WTC11 (cell line): ENCODE data around the gene PSMA3.

Experiments
- AFF4 ChIP-seq: sonication (generic); formaldehyde crosslinking; IDR thresholded peaks from 2 replicates; pipeline ENCODE4 v1.8.1; 2023; ENCODE audit warnings: mild to moderate bottlenecking, missing genetic modification reagents, borderline replicate concordance
- ELF4 ChIP-seq: sonication (generic); formaldehyde crosslinking; IDR thresholded peaks from 2 replicates; pipeline ENCODE4 v1.8.1; 2022; ENCODE audit warnings: low read depth, mild to moderate bottlenecking, moderate library complexity, missing genetic modification reagents
- JUN ChIP-seq: sonication (generic); formaldehyde crosslinking; IDR thresholded peaks from 2 replicates; pipeline ENCODE4 v1.8.0; 2023; ENCODE audit warnings: mild to moderate bottlenecking, missing genetic modification reagents
- ZNF121 ChIP-seq: sonication (generic); formaldehyde crosslinking; IDR thresholded peaks from 2 replicates; pipeline ENCODE4 v1.8.0; 2023; ENCODE audit warnings: missing genetic modification reagents
- ZNF416 ChIP-seq: fragments of 250-450 bp; sonication (Bioruptor Pico); IDR thresholded peaks from 2 replicates; pipeline ENCODE4 v1.9.0; 2021; ENCODE audit warnings: mild to moderate bottlenecking, inconsistent platforms
- ZNF423 ChIP-seq: fragments of 250-450 bp; sonication (Bioruptor Pico); IDR thresholded peaks from 2 replicates; pipeline ENCODE4 v2.1.2; 2022; ENCODE audit warnings: mild to moderate bottlenecking, moderate library complexity
- TF ChIP-seq, protein P1 (sequence below): fragments of 200-600 bp; IDR thresholded peaks from 2 replicates; pipeline ENCODE4 v1.8.0; 2022; ENCODE audit warnings: antibody characterized with exemption
- TF ChIP-seq, protein P2 (sequence below): sonication (generic); formaldehyde crosslinking; IDR thresholded peaks from 2 replicates; pipeline ENCODE4 v1.8.0; 2022; ENCODE audit warnings: mild to moderate bottlenecking, missing genetic modification reagents

DNA sequence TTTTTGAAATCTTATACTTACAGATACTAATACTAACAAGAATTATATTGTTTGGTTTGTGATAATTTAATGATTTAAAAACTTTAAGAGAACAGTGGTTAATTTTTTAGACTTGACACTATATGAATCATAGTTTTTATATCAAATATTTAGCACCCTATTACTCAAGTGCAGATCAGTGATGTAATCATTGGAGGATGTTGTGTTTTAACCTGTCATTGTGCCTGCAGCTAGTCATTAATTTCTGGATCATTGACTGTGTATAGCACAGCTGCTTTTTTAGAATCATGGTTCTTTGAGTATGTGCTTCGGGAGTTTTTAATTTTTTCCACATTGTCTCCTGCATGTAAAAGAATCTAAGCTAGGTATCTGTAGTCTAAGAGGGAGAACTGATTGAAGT lies 71.0 kb downstream of the PSMA3 start:
- TF ChIP-seq AFF4 (no peak), ELF4 (no peak), ZNF416 (CRISPR knock-in tag) (no peak), ZNF121 (CRISPR knock-in tag) (no peak), JUN (CRISPR knock-in tag) (no peak), ZNF423 (CRISPR knock-in tag) (no peak)
- TF ChIP-seq, protein P1, sequence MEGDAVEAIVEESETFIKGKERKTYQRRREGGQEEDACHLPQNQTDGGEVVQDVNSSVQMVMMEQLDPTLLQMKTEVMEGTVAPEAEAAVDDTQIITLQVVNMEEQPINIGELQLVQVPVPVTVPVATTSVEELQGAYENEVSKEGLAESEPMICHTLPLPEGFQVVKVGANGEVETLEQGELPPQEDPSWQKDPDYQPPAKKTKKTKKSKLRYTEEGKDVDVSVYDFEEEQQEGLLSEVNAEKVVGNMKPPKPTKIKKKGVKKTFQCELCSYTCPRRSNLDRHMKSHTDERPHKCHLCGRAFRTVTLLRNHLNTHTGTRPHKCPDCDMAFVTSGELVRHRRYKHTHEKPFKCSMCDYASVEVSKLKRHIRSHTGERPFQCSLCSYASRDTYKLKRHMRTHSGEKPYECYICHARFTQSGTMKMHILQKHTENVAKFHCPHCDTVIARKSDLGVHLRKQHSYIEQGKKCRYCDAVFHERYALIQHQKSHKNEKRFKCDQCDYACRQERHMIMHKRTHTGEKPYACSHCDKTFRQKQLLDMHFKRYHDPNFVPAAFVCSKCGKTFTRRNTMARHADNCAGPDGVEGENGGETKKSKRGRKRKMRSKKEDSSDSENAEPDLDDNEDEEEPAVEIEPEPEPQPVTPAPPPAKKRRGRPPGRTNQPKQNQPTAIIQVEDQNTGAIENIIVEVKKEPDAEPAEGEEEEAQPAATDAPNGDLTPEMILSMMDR: no peak
- TF ChIP-seq, protein P2, sequence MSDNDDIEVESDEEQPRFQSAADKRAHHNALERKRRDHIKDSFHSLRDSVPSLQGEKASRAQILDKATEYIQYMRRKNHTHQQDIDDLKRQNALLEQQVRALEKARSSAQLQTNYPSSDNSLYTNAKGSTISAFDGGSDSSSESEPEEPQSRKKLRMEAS (CRISPR knock-in tag): no peak
